Left hindlimb (tissue), 1 donor: ENCODE results near the gene VAMP1.
"Not testable (repeated sequence)": the region's sequence is repeated elsewhere in the genome, so short reads cannot be mapped to it uniquely, and the experiment has no call there.

Source experiments
- DNase-seq: peaks from one replicate; pipeline ENCODE4 v3.0.0-alpha.2; 2018

The VAMP1 gene

DNA sequence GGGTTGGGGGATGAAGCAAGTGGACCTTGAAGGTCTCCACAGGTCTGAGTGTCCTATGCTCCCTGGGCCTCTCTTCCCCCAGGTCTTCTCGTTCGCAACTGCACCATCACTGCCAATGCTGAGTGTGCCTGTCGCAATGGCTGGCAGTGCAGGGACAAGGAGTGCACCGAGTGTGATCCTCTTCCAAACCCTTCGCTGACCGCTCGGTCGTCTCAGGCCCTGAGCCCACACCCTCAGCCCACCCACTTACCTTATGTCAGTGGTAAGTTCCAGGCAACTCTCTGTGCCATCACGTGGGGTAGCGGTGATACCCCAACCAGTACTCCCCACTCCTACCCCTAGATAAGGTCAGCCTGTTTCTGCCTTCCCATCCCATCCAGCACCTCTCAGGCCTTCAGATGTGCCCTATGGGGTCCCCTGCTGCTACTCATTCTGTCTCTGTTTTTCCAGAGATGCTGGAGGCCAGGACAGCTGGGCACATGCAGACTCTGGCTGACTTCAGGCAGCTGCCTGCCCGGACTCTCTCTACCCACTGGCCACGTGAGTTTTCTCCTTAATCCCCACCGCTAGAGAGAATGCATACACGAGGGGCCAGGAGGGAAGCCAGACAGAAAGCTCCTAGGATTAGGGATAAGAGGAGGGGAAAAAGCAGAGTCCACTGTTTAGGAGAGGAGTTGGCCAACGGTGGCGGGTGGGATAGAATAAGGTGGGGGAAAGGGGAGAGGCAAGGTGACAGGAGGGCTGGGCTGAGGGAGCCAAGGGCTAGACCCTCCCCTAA lies 20.2 kb downstream of the VAMP1 start:
- DNase-seq: no peak

DNA sequence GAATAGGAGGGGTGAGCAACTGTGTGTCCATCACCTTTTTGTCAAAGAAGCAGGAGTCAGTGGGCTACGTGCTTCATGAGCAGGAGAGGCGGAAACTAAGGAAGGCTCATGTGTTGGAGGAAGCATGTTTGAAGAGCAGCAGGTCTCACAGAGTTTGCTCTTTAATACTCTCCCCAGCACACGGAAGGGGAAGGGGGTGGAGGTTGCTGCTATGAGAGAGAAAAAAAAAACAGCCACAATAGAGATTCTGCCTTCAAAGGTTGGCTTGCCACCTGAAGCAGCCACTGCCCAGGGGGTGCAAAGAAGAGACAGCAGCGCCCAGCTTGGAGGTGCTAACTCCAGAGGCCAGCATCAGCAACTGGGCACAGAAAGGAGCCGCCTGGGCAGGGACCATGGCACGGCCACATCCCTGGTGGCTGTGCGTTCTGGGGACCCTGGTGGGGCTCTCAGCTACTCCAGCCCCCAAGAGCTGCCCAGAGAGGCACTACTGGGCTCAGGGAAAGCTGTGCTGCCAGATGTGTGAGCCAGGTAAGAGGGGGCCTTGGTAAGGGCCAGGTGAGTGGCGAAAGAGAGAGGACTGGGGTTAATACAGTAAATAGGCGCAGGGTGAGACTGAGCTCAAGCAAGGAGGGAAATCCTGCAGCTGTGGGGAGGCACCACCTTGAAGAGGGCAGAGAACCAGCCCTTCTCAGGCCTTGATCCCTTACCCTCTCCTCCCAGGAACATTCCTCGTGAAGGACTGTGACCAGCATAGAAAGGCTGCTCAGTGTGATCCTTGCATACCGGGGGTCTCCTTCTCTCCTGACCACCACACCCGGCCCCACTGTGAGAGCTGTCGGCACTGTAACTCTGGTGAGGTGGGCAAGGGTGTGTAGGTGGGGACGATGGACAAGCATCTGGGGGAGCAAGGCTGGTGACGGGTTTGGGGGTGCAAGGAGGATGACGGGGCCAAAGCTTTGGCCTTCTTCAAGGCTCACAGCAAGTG lies 25.5 kb downstream of the VAMP1 start, which contains the start of gene CD27:
Gene CD27 (plus strand): TSS at position 252 of the 985 bp plus-strand sequence. CDS start 141 bp downstream, at position 393.
- no peak for DNase-seq

DNA sequence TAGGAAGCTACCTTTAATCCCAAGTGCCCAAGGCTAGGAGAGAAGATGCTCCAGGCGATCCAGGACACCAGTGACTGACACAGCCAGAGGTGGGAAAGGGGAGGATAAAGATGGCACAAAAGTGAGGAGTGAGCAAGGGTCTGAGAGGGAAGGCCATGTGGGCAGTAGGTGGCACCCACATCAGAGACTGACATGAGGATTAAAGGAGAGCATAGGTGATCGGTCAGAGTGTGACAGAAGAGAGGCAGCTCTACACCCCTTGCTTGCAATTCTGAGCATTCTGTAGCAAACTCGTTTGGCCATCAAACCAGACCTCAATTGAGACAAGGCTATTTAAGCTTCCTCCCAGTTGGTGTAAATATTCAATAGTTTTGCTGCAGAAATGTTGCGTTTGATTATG lies 26.4 kb downstream of the VAMP1 start:
- DNase-seq: no peak

DNA sequence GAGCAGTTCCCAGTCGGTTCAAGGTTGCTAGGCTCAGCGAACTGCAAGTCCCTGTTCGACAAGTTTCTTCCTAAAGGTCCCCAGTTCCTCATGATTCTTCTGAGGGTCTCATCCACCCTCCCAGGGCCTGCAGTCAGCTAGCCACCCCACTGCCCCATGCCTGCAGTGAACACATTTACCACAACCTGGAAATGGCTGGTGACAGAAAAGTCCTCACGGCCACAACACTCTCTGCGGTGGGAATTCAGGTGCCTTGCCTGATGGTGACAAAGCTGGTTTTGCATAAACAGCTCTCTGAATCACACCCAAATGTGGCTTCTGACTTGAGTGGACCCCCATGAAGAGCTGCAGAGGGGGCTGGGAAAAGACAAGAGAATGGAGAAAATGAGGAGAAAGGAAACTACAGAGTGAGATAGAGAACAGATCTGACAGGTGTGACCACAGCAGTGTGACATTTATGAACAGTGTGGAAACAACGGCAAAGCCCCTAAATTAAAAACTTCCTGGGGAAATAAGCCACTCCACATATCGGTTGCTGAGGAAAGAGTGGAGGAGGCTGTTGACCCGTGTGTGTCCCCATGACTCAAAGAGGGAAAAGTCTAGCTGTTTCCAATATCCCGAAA lies 27.0 kb downstream of the VAMP1 start:
- DNase-seq: no peak

DNA sequence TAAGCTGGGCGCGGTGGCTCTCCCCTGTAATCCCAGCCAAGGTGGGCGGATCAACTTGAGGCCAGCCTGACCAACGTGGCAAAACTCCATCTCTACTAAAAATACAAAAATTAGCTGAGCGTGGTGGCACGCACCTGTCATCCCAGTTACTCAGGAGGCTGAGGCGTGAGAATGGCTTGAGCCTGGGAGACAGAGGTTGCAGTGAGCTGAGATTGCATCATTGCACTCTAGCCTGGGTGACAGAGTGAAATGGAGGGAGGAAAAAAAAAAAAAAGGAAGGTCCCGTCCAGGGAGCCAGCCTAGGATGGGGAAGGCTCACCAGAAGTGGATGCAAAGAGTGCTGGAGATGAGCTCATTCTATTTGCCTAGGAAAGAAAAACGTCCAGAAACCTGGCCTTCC lies 27.6 kb downstream of the VAMP1 start:
- no peak for DNase-seq

DNA sequence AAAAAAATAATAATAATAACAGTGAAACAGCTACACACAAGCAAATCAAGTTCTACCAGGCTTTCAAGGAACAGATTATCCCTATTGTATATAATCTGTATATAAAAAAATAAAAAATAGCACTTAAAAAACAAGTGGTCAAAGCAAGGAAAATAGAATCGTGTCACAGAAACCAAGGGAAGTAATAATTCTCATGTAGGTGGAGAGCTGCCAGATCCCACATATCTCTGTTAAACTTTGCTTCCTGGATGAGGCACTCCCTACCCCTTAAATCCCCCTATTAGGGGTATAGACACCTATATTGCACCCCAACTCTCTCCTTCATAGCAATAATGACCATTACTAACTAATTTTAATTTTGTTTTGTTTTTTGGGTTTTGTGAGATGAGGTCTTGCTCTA lies 30.1 kb downstream of the VAMP1 start:
- no peak for DNase-seq

DNA sequence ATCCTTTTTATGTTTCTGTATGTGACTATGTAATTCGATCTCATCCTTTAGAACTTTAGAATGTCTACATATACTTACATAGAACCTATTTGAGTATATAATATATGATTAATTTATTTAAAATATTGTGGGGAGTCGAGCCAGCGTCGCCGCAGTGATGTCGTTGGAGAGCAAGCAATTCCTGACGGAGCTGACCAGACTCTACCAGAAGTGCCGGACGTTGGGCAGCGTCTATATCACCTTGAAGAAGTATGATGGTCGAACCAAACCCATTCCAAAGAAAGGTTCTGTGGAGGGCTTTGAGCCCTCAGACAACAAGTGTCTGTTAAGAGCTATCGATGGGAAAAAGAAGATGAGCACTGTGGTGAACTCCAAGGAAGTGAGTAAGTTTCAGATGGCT lies 32.1 kb downstream of the VAMP1 start:
- DNase-seq: no peak

DNA sequence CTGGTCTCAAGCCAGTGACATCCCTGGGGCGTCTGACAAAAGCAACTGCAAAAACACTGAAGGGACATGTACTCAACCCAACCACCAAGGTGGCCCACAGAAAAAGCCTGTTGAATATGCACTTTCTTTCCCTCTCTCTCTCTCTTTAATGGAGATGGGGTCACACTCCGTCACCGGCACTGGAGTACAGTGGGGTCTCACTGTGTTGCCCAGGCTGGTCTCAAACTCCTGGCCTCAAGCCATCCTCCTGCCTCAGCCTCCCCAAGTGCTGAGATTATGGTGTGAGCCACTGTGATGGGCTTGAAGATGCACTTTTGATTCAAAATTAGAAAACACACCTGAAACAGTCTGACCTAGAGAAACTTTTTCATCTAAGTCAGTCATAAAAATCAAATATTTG lies 32.9 kb downstream of the VAMP1 start:
- no peak for DNase-seq

DNA sequence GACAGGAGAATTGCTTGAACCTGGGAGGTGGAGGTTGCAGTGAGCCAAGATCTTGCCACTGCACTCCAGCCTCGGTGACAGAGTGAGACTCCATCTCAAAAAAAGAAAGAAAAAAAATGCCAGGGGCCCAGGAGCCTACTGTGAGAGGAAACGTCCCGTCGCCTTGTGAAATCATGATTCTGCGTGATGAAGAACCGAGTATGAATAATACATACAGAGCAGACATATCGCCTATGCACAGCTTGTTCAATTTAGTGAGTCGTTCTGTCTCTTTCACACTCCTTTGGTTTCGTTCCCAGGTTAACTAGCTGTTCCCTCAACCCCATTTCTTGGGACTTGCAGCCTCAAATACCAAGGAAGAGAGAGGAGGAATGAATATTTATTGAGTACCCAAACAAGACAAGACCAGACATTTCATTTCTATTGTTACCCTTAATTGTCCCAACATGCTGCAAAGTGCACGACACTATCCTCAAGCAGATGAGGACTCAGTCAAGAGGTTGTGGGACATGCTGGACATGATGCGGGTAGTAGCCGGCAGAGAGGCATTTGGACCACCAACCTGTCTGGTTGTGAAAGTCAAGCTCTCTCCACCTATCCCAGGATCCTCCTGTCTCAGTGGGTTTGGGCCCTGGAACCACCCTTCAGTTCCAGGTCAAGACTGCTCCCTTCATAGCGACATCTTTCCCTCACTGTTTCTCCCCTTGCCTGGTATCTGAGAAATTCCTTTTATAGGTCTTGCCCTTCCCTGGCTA lies 34.3 kb downstream of the VAMP1 start:
- DNase-seq: no peak

DNA sequence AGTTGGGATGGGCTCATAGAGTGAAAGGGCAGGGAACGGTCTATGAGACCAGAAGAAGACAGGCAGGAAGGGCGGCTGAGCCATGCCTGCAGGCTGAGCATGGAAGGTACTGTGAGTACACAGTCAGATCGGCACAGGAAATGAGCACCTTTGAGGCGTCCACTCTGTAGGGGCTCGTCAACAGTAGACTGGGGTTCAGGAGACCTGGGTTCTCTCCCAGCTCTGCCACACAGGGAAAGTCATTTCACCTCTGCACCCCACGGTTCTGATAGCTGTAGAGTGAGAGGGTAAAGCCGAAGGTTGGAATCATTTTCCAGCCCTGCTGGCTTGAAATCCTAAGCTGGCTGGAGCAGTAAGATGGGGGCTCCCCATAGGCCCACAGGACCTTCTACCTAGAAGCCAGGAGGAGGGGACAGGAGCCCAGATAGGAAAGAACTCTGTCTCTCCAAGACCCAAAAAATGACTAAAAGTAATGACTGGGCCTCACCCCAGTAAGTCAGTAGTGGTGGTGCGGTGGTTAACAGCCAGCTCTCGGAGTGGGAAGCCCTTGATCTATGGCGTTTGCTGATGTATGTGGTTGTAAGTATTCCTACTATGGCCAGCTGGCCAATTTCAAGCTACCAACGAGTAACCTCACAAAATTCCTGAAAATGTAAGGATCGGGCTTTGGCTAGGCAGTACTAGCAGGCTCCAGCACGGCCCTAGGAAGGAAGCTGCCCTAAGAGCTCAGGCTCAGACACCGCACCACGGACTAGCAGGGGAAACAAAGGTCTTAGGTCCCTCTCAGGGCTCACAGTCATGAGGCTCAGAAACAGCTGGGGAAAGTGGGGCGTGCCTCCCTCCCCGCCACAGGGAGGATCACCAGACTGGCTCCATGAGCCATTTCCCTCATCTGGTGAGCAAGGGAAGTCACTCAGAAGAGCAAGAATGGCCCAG lies 36.0 kb downstream of the VAMP1 start:
- no peak for DNase-seq

DNA sequence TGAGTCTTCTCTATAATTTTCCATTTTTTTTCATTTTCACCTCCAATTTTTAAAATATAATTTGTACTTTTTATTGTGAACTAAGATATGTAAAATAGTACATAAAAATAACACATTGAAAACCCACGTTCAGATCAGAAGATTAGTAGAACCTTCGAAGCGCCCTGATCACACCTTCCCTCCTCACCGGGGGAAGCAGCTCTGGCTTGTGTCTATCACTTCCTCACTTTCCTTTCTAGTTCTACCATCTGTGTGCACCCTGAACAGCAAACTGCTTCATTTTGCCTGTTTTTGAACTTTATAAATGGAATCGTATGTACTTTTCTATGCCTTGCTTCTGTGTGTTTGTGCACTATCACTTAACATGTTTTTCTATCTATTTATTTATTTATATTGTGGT lies 37.5 kb downstream of the VAMP1 start:
- DNase-seq: no peak

DNA sequence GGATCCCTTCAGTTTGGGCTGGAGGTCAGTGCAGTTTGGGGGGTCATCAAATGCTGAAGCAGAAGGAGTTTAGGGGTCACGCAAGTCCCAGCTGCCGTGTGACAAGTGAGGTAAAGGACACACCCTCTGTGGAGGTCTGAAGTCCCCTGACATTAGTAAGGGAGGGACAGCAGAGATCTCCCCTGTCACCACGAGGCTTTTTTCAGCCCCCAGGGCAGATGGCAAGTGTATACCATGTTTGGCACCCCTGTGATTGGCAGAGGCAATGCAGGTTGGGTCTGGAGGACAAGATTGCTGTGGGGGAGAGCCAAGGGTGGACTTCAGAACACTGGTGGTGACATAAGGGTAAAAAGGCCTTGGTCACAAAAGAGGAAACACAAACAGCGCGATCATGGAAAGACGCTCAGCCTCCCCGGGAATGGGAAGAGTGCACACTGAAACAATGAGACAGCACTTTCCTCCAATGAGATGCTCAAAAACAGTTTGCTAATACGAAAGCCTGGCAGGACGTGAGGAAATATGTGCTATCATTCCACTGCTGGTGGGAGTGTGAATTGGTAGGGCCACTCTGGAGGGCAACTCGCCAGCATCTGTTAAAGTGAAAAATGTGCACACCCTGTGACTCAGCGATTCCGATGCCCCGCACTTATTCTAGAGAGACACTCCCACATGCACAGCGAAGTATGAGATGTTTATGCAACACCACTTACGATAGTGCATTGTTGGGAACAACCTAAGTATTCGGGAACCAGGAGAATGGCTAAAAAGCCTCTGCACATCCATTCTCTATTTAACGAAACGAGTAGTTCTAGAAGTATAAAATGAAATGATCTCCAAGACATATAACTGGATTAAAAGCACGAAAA lies 40.1 kb downstream of the VAMP1 start:
- DNase-seq: peak; percentile 54

DNA sequence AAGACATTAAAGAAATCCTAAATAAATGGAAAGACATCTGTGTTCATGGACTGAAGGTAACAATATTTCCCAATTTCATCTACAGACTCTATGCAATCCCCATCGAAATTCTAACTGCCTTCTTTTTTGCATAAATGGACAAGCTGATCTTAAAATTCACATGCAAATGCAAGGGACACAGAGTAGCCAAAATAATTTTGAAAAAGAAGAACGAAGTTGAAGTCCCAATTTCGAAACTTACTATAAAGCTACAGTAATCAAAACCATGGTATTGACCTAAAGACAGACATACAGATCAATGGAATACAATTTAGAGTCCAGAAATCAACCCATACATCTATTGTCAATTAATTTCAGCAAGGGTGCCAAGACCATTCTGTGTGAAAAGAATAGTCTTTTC lies 42.2 kb downstream of the VAMP1 start:
- no peak for DNase-seq

DNA sequence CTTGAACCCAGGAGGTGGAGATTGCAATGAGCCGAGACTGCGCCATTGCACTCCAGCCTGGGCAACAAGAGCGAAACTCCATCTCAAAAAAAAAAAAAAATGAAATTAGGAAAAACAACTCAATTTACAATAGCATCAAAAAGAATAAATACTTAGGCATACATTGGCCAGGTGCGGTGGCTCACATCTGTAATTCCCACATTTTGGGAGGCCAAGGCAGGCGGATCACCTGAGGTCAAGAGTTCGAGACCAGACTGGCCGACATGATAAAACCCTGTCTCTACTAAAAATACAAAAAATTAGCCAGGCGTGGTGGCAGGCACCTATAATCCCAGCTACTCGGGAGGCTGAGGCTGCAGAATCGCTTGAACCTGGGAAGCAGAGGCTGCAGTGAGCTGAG lies 42.7 kb downstream of the VAMP1 start:
- DNase-seq: not testable (repeated sequence)

DNA sequence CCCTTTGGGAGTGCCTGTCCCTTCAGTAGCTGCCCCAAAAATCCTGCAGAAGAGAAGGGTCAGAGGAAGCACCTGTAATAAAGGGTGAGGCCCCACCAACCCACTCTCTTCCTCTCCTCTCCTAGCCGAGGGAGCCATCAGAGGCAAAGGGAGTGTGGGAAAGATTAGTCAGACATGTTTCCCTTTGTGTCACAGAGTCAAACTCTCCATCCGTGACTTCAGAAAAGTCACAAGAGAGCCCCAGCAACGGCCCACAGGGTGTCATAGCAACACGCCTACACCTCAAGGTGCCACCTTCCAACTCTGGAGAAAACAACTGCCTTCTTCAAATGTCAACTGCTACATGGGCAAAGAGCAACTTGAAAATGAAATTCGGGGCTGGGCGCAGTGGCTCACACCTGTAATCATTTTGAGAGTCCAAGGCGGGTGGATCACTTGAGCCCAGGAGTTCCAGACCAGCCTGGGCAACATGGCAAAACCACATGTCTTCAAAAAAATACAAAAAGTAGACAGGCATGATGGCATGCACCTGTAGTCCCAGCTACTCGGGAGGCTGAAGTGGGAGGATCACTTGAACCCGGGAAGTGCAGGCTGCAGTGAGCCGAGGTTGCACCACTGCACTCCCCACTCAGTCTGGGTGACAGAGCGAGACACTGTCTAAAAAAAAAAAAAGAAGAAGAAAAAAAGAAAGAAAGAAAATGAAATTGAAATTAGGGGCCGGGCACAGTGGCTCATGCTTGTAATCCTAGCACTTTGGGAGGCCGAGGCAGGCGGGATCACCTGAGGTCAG lies 43.4 kb downstream of the VAMP1 start:
- DNase-seq: no peak

DNA sequence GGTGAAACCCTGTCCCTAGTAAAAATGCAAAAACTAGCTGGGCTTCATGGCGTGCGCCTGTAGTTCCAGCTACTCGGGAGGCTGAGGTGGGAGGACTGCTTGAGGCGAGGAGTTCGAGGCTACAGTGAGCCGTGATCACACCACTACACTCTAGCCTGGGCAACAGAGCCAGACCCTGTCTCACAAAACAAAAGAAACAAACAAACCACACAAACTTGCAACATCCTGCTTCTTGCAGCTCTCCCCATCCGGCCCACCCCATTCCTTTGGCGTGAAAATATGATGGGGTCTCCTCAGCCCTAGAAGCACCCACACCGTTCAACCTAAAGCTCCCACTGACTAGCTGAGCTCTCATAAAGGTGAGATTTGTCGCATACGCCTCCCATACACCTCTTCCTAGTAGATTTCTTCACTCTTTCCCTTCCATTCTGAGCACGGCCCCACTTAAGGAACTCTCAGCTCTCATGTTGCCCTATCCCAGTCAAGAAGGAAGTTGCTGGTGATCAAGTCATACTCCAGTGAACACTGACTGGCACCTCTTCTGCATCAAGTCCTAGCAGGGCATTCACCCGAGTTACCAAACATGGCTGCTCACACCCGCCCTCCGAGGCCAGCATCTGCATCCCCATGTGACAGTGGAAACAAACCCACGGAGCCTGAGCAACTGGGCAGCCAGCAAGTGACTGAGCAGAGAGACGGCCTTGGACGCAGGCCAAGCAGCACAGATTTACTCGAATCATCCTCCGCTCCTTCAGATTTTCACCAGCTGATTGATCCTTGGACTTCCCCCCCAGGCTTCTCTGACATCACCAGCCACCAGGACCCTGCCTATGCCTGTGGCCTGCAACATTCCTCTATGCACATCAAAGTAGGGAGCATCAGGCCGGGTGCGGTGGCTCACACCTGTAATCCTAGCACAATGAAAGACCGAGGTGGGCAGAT lies 44.6 kb downstream of the VAMP1 start:
- no peak for DNase-seq

DNA sequence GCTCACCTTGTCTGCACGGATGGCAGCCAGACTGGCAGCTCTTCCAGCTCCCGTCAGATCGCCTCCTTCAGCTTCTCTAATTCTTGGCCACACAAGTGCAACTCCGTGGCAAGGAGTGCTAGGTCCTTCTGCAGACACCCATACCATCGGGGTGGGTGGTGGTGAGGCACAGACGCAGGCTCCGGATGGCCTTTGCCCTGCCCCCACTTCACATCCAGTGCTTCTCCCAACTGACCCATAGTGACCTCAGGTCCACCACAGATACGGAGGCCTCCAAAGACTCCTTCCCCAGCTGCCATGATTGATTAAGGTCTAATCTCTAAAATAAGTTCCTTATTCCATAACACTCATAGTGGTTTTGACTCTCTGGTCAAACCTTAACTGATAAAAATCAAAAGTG lies 45.6 kb downstream of the VAMP1 start:
- no peak for DNase-seq

DNA sequence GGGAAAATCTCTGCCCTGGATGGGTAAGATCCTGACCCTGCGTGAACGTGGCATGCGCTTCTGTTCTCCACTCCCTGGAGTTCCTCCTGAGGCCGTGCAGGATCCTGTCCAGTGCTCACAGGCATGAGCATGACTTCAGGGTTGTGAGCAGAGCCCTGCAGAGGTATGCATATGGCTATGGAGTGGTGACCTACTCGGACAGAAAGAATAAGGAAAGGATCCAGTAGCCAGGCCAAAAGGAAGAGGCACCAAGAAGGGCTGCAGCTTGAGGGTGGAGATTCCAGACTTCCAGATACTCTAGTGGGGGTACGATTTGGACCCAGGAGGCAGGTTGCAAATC lies 46.5 kb downstream of the VAMP1 start:
- DNase-seq: no peak
